Upper lobe of right lung (tissue), 1 donor: Measurements from ENCODE around the gene TLE5. TPM values are rescaled to one million over a fixed set of nuclear protein-coding genes. Genes with fewer than 3 reads are reported as not detected.
A peak's percentile ranks its signal among the peaks of the same experiment; 100 is the strongest.

Experiments
- ATAC-seq: fragments of 200-7000 bp; cut with Tn5 transposase; one replicate; pipeline ENCODE4 v1.9.1; 2020; ENCODE audit warnings: mild to moderate bottlenecking, moderate library complexity
- DNase-seq: peaks from one replicate; pipeline ENCODE4 v3.0.0-alpha.2; 2020
- H3K27ac ChIP-seq: fragments of 200-600 bp; one replicate; pipeline ENCODE4 v1.8.0; 2022
- H3K27me3 ChIP-seq: fragments of 200-600 bp; one replicate; pipeline ENCODE4 v1.8.0; 2022; ENCODE audit warnings: mild to moderate bottlenecking
- H3K36me3 ChIP-seq: fragments of 200-600 bp; one replicate; pipeline ENCODE4 v1.8.0; 2022
- H3K4me1 ChIP-seq: fragments of 200-600 bp; one replicate; pipeline ENCODE4 v1.8.0; 2022
- H3K4me3 ChIP-seq: fragments of 200-600 bp; one replicate; pipeline ENCODE4 v1.8.0; 2022; ENCODE audit warnings: mild to moderate bottlenecking
- H3K9me3 ChIP-seq: fragments of 200-600 bp; one replicate; pipeline ENCODE4 v1.8.0; 2022
- CTCF ChIP-seq: fragments of 200-600 bp; IDR thresholded peaks from one replicate; pipeline ENCODE4 v1.8.0; 2022; ENCODE audit warnings: antibody characterized with exemption
- intact Hi-C: fragments of 100-400 bp; cut with DNase I; formaldehyde crosslinking; loops from one replicate; pipeline ENCODE4 v1.11.0; 2022
- total RNA-seq: library from RNA; stranded (reverse); fragmentation: NEBNext Ultra II Directional; extraction: Animal tissue kit (Norgen Biotek cat#: 25700); gene quantifications from one replicate; pipeline ENCODE4 v1.2.1, GENCODE V29; 2021
- donor health status: DM: no; HTN: yes; CAD: no; lungs with severe emphysema.

The TLE5 gene
- total RNA-seq, 1 donor from 2014 or later: 458 TPM

- intact Hi-C loops: no loop called here
- no peak overlapping the region for H3K4me3 ChIP-seq
- H3K27ac ChIP-seq: peak overlapping the region; percentile 61
- H3K27me3 ChIP-seq: no peaks in the 10 kb centered on the region
- no peaks in the 10 kb centered on the region for H3K9me3 ChIP-seq
- no peak for ATAC-seq
- no peak for DNase-seq
- no peak for TF ChIP-seq CTCF
- H3K36me3 ChIP-seq: peaks cover 67% of the 10 kb centered on the region
- peaks cover 34% of the 10 kb centered on the region for H3K4me1 ChIP-seq
These were observed 5.7 kb downstream of the TLE5 start for GRCh38 chr19:3056417-3057088.

- TF ChIP-seq CTCF: no peak
- intact Hi-C loops: no loop called here
- Histone ChIP-seq H3K27me3 (no peaks in the 10 kb centered on the region), H3K36me3 (peaks cover 67% of the 10 kb centered on the region), H3K4me3 (no peak overlapping the region), H3K4me1 (peaks cover 34% of the 10 kb centered on the region), H3K9me3 (no peaks in the 10 kb centered on the region), H3K27ac (no peak overlapping the region)
- DNase-seq: peak; percentile 82
- peak; percentile 29 for ATAC-seq
These were observed 6.4 kb downstream of the TLE5 start for GRCh38 chr19:3055741-3056416.

- H3K36me3 ChIP-seq: peaks cover 67% of the 10 kb centered on the region
- no peak overlapping the region for H3K27ac ChIP-seq
These were observed 7.1 kb downstream of the TLE5 start for GRCh38 chr19:3054972-3055740.

GRCh38 chr19:3054265-3054971, 7.9 kb downstream of the TLE5 start:
- TF ChIP-seq CTCF: no peak
- intact Hi-C loops: no loop called here
- Histone ChIP-seq H3K27me3 (no peaks in the 10 kb centered on the region), H3K4me1 (peaks cover 28% of the 10 kb centered on the region), H3K27ac (no peak overlapping the region), H3K4me3 (no peak overlapping the region), H3K36me3 (peaks cover 60% of the 10 kb centered on the region), H3K9me3 (no peaks in the 10 kb centered on the region)
- no peak for ATAC-seq
- DNase-seq: no peak

More at GRCh38 chr19:3054972-3055740, 7.1 kb downstream of the TLE5 start:
- Histone ChIP-seq H3K4me3 (no peak overlapping the region), H3K27me3 (no peaks in the 10 kb centered on the region), H3K4me1 (peaks cover 34% of the 10 kb centered on the region), H3K9me3 (no peaks in the 10 kb centered on the region)
- DNase-seq (no peak), ATAC-seq (peak; percentile 20)
- TF ChIP-seq CTCF: no peak
- intact Hi-C loops: no loop called here

GRCh38 chr19:3053780-3054179, 8.5 kb downstream of the TLE5 start:
- no peak overlapping the region for H3K27ac ChIP-seq
- no peaks in the 10 kb centered on the region for H3K27me3 ChIP-seq
- no peak for TF ChIP-seq CTCF
- H3K36me3 ChIP-seq: peaks cover 54% of the 10 kb centered on the region
- no peak for ATAC-seq
- intact Hi-C loops: no loop called here
- H3K4me1 ChIP-seq: peaks cover 25% of the 10 kb centered on the region
- no peak overlapping the region for H3K4me3 ChIP-seq
- DNase-seq: peak; percentile 40
- H3K9me3 ChIP-seq: no peaks in the 10 kb centered on the region
